NB4 (cell line): ENCODE results near the gene KDM4B.

ENCODE experiments used
- CTCF ChIP-seq: IDR thresholded peaks from one replicate; pipeline ENCODE4 v1.5.1; 2012; ENCODE audit warnings: low read depth, low read length
- POLR2A ChIP-seq: IDR thresholded peaks from 2 replicates; pipeline ENCODE4 v1.6.1; 2011; ENCODE audit warnings: mild to moderate bottlenecking; ENCODE audit not compliant: insufficient read length; ENCODE audit errors: extremely low read depth

GRCh38 chr19:4991996-4992698 is 23.2 kb downstream of the KDM4B start:
- no peak for TF ChIP-seq POLR2A
- no peak for TF ChIP-seq CTCF
